WTC11 (cell line): ENCODE measurements around the gene SP2.

Source experiments
- CTCF ChIP-seq: fragments of 200-600 bp; IDR thresholded peaks from 2 replicates; pipeline ENCODE4 v1.8.0; 2022; ENCODE audit warnings: antibody characterized with exemption
- ESRRA ChIP-seq: sonication (generic); formaldehyde crosslinking; IDR thresholded peaks from 2 replicates; pipeline ENCODE4 v1.8.1; 2022; ENCODE audit warnings: mild to moderate bottlenecking, missing genetic modification reagents, borderline replicate concordance
- JUN ChIP-seq: sonication (generic); formaldehyde crosslinking; IDR thresholded peaks from 2 replicates; pipeline ENCODE4 v1.8.0; 2023; ENCODE audit warnings: mild to moderate bottlenecking, missing genetic modification reagents
- MAX ChIP-seq: sonication (generic); formaldehyde crosslinking; IDR thresholded peaks from 2 replicates; pipeline ENCODE4 v1.8.0; 2022; ENCODE audit warnings: mild to moderate bottlenecking, missing genetic modification reagents
- MLX ChIP-seq: sonication (generic); formaldehyde crosslinking; IDR thresholded peaks from 2 replicates; pipeline ENCODE4 v1.8.1; 2023; ENCODE audit warnings: mild to moderate bottlenecking, missing genetic modification reagents, moderate library complexity
- NFE2L1 ChIP-seq: sonication (generic); formaldehyde crosslinking; IDR thresholded peaks from 2 replicates; pipeline ENCODE4 v1.8.1; 2023; ENCODE audit warnings: missing genetic modification reagents
- OVOL2 ChIP-seq: fragments of 250-450 bp; sonication (Bioruptor Pico); IDR thresholded peaks from 2 replicates; pipeline ENCODE4 v1.9.0; 2021; ENCODE audit warnings: mild to moderate bottlenecking, borderline replicate concordance
- SP1 ChIP-seq: sonication (generic); formaldehyde crosslinking; conservative IDR thresholded peaks from 2 replicates; pipeline ENCODE4 v1.8.1; 2022; ENCODE audit warnings: missing genetic modification reagents
- TCF7 ChIP-seq: sonication (generic); formaldehyde crosslinking; IDR thresholded peaks from 2 replicates; pipeline ENCODE4 v1.8.0; 2022; ENCODE audit warnings: mild to moderate bottlenecking, low read depth, missing genetic modification reagents, moderate library complexity
- ZNF232 ChIP-seq: sonication (generic); formaldehyde crosslinking; IDR thresholded peaks from 2 replicates; pipeline ENCODE4 v1.8.0; 2022; ENCODE audit warnings: mild to moderate bottlenecking, missing genetic modification reagents

- TF ChIP-seq OVOL2 (CRISPR knock-in tag) = no peak
- TF ChIP-seq SP1 = no peak
- TF ChIP-seq JUN (CRISPR knock-in tag) = no peak
- TF ChIP-seq TCF7 (CRISPR knock-in tag) = no peak
- TF ChIP-seq ESRRA (CRISPR knock-in tag) = no peak
- TF ChIP-seq CTCF = no peak
- TF ChIP-seq MLX = no peak
- no peak for TF ChIP-seq NFE2L1 (CRISPR knock-in tag)
- no peak for TF ChIP-seq MAX (CRISPR knock-in tag)
- no peak for TF ChIP-seq ZNF232 (CRISPR knock-in tag)
These were observed 31.2 kb upstream of the SP2 start for GRCh38 chr17:47864791-47865216.
